Measurements from ENCODE around the gene TPPP2. TPM values are rescaled to one million over a fixed set of nuclear protein-coding genes. Genes with fewer than 3 reads are reported as not detected.

The TPPP2 gene
- total and polyA plus RNA-seq, 2 of the 4 experiments (the other 2 are of a cell fraction), result not detected

DNA sequence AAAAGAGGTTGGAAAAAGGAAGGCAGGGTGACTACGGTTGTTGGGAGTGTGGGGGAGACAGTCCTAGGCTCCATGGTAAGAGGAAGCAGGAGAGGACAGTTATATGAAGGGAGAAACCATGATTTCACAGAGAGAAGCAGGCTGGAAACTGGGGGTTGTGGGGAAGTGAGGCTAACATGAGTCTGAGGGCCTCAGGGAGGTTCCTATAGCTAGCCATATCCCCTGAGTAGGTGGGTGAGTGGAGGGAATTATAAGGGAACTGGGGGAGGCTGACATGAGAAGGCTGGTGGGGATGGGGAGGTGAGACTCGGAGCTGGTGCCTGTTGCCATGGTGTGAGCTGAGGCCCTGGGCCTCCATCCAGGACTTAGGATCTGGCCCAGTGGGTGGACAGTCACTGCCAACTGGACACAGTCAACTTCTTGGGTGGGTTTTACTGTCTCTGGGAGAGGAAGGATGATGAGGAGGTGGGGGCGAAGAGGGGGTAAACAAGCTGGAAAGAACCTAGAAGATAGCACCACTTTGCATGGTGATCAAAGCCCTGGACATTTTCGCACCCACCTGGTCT lies 3.2 kb downstream of the TPPP2 start:
- ChIA-PET POLR2A (ENCODE audit: unreplicated experiment) (no interaction called here), CTCF (interaction anchor here (3.8 kb wide), 1 partner anchor 19 kb away, joined by 11 read pairs; no protein-coding TSS in a partner anchor)
- no peaks in the 10 kb centered on the region for H3K4me1 ChIP-seq (ENCODE audit: control insufficient read depth, insufficient read depth, low read length)
- H3K14ac ChIP-seq (replicated peaks; ENCODE audit: low read depth, low read length), result no peak overlapping the region
- H2BK120ac ChIP-seq (ENCODE audit: low read depth, low read length), result no peak overlapping the region
- H3K9me3 ChIP-seq (ENCODE audit: control insufficient read depth, insufficient read depth, low read length), result no peaks in the 10 kb centered on the region
- dilution Hi-C loops (cut with HindIII; ENCODE audit: low sequenced_read_pairs, unreplicated experiment) (no loop called here), intact Hi-C loops (cut with micrococcal nuclease) (no loop called here), in situ Hi-C loops (cut with MboI; ENCODE audit: low sequenced_read_pairs) (no loop called here)
- H3K4me3 ChIP-seq (ENCODE audit: insufficient read depth, low read depth, low read length), result no peak overlapping the region
- no peaks in the 10 kb centered on the region for H3K36me3 ChIP-seq (ENCODE audit: control insufficient read depth, insufficient read depth, low read length)
- H2AK5ac ChIP-seq (ENCODE audit: low read depth, low read length), result no peak overlapping the region
- no peak for TF ChIP-seq CEBPB (IDR thresholded peaks at IDR 0.05; ENCODE audit: low read depth, low read length)
- no peak for TF ChIP-seq NFE2L2 (IDR thresholded peaks at IDR 0.05; ENCODE audit: low read depth, low read length)
- no peak overlapping the region for H3K18ac ChIP-seq (ENCODE audit: low read depth, low read length)
- H2BK5ac ChIP-seq (ENCODE audit: low read depth, low read length, poor library complexity, severe bottlenecking), result no peak overlapping the region
- no peak overlapping the region for H3K4me2 ChIP-seq (ENCODE audit: low read depth, low read length)
- ATAC-seq (ENCODE audit: low read depth), result no peak
- no peak overlapping the region for H4K5ac ChIP-seq (ENCODE audit: low read depth, low read length)
- H3K79me1 ChIP-seq (ENCODE audit: low read depth in 1 of 2, low read length in 2 of 2), result no peaks in the 10 kb centered on the region
- BruUV-seq (replicated peaks), result no TSS peak
- H3K27me3 ChIP-seq (ENCODE audit: control insufficient read depth, insufficient read depth, low read length), result peaks cover 61% of the 10 kb centered on the region
- H3K9me1 ChIP-seq (ENCODE audit: insufficient read depth, low read length), result no peaks in the 10 kb centered on the region
- WGBS, 2 experiments (ENCODE audit: extremely low coverage in 2 of 2, insufficient read length in 1 of 2), result 53% methylated on average over 2 of the region's 4 CpGs; no CpG with 5 or more reads in 1 of the 2 experiments
- no peak overlapping the region for H2AFZ ChIP-seq (replicated peaks; ENCODE audit: low read length, poor library complexity)
- H4K20me1 ChIP-seq (ENCODE audit: insufficient read depth, low read length), result no peaks in the 10 kb centered on the region
- no peak overlapping the region for H2BK20ac ChIP-seq (ENCODE audit: low read depth, low read length)
- H3K4ac ChIP-seq (ENCODE audit: low read depth, low read length), result no peak overlapping the region
- no peak overlapping the region for H3K9ac ChIP-seq (ENCODE audit: low read depth, low read length)
- no peak overlapping the region for H4K91ac ChIP-seq (ENCODE audit: insufficient read depth, low read depth, low read length)
- no peak overlapping the region for H3K27ac ChIP-seq (ENCODE audit: insufficient read depth, low read length)
- no peak for DNase-seq
- H3K56ac ChIP-seq (ENCODE audit: extremely low read depth, insufficient read depth, low read length), result no peak overlapping the region
- no peak overlapping the region for H2AK9ac ChIP-seq (replicated peaks; ENCODE audit: low read depth, low read length, poor library complexity)
- no peak overlapping the region for H3K23ac ChIP-seq (ENCODE audit: low read depth, low read length)
- no peak overlapping the region for H4K8ac ChIP-seq (ENCODE audit: low read depth in 2 of 2, low read length in 2 of 2)
- no peak overlapping the region for H2BK15ac ChIP-seq (ENCODE audit: low read depth, low read length)

Measured in IMR-90 (cell line).